ENCODE data around the gene FRMPD2.

Gene FRMPD2

DNA sequence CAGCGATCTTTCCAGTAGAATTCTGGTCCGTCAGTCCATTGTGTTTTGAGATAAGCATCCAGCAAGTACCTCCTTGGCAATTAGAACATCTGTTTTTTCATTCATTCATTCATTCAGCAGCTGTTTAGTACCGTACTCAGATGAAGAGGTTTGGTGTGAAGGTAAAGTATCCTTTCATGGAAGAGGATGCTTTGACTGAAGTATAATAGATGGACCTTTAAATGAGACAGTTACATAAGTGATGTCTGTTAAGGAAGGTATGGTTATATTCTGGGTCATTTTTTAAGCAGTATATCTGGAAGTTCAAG, 33.2 kb upstream of the FRMPD2 start:
- Histone ChIP-seq H3K4me1 (peaks cover 3% of the 10 kb centered on the region; the same call in 1 of the 2 replicates), H3K9me3 (no peaks in the 10 kb centered on the region), H3K4me3 (ENCODE audit: low read depth, low read length) (peak overlapping the region; percentile 78), H3K36me3 (no peaks in the 10 kb centered on the region), H3K27me3 (no peaks in the 10 kb centered on the region)
- TF ChIP-seq, protein P1, sequence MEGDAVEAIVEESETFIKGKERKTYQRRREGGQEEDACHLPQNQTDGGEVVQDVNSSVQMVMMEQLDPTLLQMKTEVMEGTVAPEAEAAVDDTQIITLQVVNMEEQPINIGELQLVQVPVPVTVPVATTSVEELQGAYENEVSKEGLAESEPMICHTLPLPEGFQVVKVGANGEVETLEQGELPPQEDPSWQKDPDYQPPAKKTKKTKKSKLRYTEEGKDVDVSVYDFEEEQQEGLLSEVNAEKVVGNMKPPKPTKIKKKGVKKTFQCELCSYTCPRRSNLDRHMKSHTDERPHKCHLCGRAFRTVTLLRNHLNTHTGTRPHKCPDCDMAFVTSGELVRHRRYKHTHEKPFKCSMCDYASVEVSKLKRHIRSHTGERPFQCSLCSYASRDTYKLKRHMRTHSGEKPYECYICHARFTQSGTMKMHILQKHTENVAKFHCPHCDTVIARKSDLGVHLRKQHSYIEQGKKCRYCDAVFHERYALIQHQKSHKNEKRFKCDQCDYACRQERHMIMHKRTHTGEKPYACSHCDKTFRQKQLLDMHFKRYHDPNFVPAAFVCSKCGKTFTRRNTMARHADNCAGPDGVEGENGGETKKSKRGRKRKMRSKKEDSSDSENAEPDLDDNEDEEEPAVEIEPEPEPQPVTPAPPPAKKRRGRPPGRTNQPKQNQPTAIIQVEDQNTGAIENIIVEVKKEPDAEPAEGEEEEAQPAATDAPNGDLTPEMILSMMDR (IDR thresholded peaks at IDR 0.05; ENCODE audit: low read depth, low read length) = no peak
- DNase-seq = no peak

DNA sequence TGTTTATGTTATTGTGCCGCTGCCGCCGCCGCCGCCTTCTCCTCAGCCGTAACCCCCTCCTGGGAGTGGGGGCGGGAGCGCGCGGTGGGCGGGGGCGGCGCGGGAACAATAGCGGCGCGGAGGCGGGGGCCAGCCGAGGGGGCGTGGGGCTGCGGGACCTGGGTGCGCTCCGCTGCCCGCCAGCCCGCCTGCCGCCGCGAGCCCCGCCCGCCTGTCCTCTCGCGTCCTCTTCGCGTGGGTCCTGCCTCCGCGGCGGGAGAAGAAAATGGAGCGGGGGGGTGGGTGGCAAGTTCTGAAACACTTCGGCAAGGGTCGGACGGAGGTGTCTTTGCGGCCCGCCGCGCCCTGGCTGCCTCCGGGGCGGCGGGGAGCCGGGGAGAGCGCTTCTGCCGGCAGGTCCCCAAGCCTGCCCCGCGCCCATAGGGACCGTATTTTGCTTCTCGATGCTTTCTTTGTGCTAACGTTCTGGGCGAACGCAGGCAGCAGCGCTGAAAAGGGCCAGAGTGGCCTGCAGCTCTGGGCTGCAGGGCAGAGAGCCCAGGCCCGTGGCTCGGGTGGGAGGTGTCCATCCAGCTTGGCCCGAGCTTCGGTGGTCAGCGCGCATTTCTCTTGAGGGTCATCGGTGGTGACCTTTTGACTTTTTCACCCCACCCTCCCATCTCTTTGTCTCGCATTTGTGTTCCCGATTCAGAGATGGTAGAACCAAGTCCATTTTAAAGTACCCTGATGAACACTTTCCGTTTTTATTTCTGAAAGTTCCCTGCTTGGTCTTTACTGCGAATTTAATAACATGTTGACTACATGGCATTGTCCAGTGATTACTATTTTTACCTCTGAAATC, 32.6 kb upstream of the FRMPD2 start:
- Histone ChIP-seq H3K36me3 (no peaks in the 10 kb centered on the region), H3K4me1 (peaks cover 3% of the 10 kb centered on the region; the same call in 1 of the 2 replicates), H3K27me3 (no peaks in the 10 kb centered on the region), H3K4me3 (ENCODE audit: low read depth, low read length) (peak overlapping the region; percentile 78), H3K9me3 (no peaks in the 10 kb centered on the region)
- TF ChIP-seq, protein P1 (IDR thresholded peaks at IDR 0.05; ENCODE audit: low read depth, low read length) = no peak
- peak; percentile 75 for DNase-seq

DNA sequence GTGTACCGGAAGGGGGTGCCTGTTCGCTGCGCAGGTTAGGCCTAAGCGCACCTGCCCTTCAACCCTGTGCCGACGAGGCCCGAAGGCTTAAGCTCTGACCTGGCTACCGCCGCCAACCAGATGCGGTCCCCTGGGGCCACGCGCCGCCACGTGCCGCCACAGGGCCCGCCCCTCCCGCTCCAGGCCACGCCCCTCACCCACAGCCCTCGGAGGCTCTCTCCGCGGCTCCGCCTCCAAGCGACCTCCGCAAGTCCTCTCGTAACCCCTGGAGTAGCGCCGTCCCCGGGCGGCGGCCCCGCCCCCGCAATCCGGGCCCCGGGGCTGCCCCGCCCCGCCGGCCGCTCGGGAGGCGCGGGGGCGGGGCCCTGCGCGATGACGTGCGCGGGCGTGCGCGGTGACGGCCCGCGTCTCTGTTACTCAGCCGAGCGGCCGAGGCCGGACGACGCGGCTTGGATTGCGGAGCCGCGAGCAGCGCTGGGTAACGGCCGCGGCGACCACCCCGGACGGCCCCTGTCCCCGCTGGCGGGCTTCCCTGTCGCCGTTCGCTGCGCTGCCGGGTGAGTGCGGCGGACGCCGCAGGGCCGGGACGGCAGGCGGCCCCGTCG, 31.9 kb upstream of the FRMPD2 start, which contains the start of gene MAPK8:
TSS of gene MAPK8 (plus strand) at position 413 of the 605 bp plus-strand sequence. CDS start 94,984 bp downstream, outside the sequence.
- Histone ChIP-seq H3K9me3 (no peaks in the 10 kb centered on the region), H3K4me1 (peaks cover 3% of the 10 kb centered on the region; the same call in 1 of the 2 replicates), H3K27me3 (no peaks in the 10 kb centered on the region), H3K36me3 (no peaks in the 10 kb centered on the region), H3K4me3 (ENCODE audit: low read depth, low read length) (peak within 1 kb of the TSS; percentile 78)
- TF ChIP-seq, protein P1 (IDR thresholded peaks at IDR 0.05; ENCODE audit: low read depth, low read length) = no peak
- peak; percentile 96 for DNase-seq

DNA sequence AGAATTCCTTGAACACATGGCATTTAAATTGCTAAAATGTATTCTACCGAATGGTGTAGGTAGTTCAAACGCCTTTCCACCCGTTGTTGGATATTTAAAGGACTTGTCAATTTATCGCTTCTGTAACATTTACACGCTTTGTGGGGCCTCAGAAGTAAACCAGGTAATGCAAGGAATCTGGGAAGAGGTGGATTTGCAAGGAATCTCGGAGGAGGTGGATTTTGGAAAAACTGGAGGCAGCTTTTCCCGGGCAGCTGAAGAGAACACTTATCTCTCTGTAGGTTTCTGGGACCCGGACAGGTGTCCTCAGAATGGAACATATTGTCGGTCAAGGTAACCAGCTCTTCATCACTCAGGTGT, 31.4 kb upstream of the FRMPD2 start:
- H3K4me1 ChIP-seq = peaks cover 3% of the 10 kb centered on the region; the same call in 1 of the 2 replicates
- DNase-seq = no peak
- TF ChIP-seq, protein P1 (IDR thresholded peaks at IDR 0.05; ENCODE audit: low read depth, low read length) = no peak
- peak overlapping the region; percentile 35 for H3K4me3 ChIP-seq (ENCODE audit: low read depth, low read length)
- H3K27me3 ChIP-seq = no peaks in the 10 kb centered on the region
- H3K9me3 ChIP-seq = no peaks in the 10 kb centered on the region
- no peaks in the 10 kb centered on the region for H3K36me3 ChIP-seq

DNA sequence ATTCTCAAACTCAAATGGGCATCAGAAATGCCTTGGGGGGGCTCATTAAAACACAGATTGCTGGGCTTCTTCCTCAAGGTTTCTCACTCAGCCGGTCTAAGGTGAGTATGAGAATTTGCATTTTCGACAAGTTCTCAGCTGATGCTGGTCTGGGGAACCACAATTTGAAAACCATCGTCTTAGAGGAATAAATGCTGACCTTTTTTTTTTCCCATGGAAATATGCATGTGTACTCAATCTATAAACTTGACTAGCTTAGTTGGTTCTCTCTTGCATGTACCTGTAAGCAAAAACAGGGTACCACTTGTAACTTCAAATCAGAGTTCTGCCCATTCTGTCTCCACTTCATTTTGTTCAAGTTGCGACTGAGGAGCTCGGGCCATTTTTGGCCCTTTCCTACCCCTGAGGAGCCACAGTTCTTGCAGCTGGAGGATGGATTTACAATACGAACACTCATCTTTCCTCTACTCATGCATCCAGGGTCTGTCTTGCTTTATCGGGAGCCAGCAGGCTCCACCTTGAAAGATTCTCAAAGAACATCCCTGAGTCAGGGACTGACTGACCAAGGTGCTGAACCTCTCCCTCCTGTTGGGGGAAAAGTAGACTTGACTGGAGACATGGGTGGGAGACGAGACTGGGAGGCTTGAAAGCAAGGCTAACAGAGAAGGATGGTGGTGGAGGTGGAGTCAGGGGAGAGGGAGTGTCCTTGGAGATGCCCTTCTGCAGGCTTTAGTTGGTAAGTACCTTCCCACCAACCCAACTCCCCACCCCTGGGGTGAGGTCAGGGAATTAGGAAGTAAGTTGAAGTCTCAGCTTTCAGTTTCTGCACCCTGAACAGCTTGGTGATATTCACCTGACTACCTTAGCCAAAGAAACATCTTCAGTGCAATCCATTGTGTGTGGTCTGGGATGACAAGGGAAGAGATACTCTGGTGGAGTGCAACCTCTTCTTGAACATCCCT, 28.3 kb upstream of the FRMPD2 start:
- no peaks in the 10 kb centered on the region for H3K36me3 ChIP-seq
- TF ChIP-seq, protein P1 (IDR thresholded peaks at IDR 0.05; ENCODE audit: low read depth, low read length) = no peak
- H3K9me3 ChIP-seq = no peaks in the 10 kb centered on the region
- H3K27me3 ChIP-seq = no peaks in the 10 kb centered on the region
- DNase-seq = no peak
- no peak overlapping the region for H3K4me3 ChIP-seq (ENCODE audit: low read depth, low read length)
- H3K4me1 ChIP-seq = peaks cover 3% of the 10 kb centered on the region; the same call in 1 of the 2 replicates
